Body of pancreas (tissue), 4 donors: Measurements from ENCODE around the gene PIGM. TPM values are rescaled to one million over a fixed set of nuclear protein-coding genes. Genes with fewer than 3 reads are reported as not detected.

Experiments used
- ATAC-seq: fragments of 150-250 bp; one replicate; pipeline ENCODE4 v1.9.1; 2016
- DNase-seq, 4 donors: peaks; one replicate each; pipeline ENCODE4 v3.0.0-alpha.2; 2019
- H3K27ac ChIP-seq, 4 donors: fragments of 200-600 bp; sonication (generic); 1 replicate in 3 of 4; 2 replicates in 1 of 4; pipeline versions ENCODE4 v1.5.1 to v1.6.1; 2016 to 2019; ENCODE audit warnings: mild to moderate bottlenecking in 1 of 4, mixed read lengths in 1 of 4, moderate library complexity in 1 of 4
- H3K27me3 ChIP-seq, 2 donors: fragments of 200-600 bp; sonication (generic); one replicate each; pipeline ENCODE4 v1.6.0; 2016; ENCODE audit warnings: mild to moderate bottlenecking in 1 of 2
- H3K36me3 ChIP-seq, 2 donors: fragments of 200-600 bp; sonication (generic); replicated peaks in 1 of 2; 2 replicates each; pipeline ENCODE4 v1.5.1; 2016; ENCODE audit warnings: low read depth in 2 of 2; ENCODE audit not compliant: insufficient read depth in 1 of 2
- H3K4me1 ChIP-seq: fragments of 200-600 bp; sonication (generic); one replicate; pipeline ENCODE4 v1.6.0; 2016
- H3K4me3 ChIP-seq, 2 donors: fragments of 200-600 bp; sonication (generic); 1 replicate in 1 of 2; 2 replicates in 1 of 2; pipeline ENCODE4 v1.5.1; 2016 to 2019
- H3K9me3 ChIP-seq, 3 donors: fragments of 200-600 bp; sonication (generic); 1 replicate in 2 of 3; 2 replicates in 1 of 3; pipeline ENCODE4 v1.5.1; 2016
- POLR2A ChIP-seq, 3 donors: fragments of 450-650 bp; IDR thresholded peaks; one replicate each; pipeline ENCODE4 v1.6.1; 2016; ENCODE audit warnings: antibody characterized with exemption in 3 of 3, mild to moderate bottlenecking in 2 of 3
- WGBS, 2 donors: methylation state at CpG; one replicate each; pipeline ENCODE4 v1.1.5; 2017; 5-methylcytosine and 5-hydroxymethylcytosine counted together
- intact Hi-C: fragments of 100-400 bp; cut with DNase I; formaldehyde crosslinking; loops from one replicate; pipeline ENCODE4 v1.15.1; 2023
- total RNA-seq, 2 donors: library from RNA; depleted of rRNA; stranded (reverse); fragments of >200 nt; gene quantifications; one replicate each; pipeline ENCODE4 v1.1.0, GENCODE V29; 2016
- TF ChIP-seq, protein P1 (sequence below), 7 experiments: fragments of 450-650 bp in 4 of 7; fragments of 200-600 bp in 3 of 7; sonication (generic) in 3 of 7; IDR thresholded peaks; one replicate each; pipeline ENCODE4 v1.5.1; 2016 to 2019; ENCODE audit warnings: antibody characterized with exemption in 7 of 7

The PIGM gene
- total RNA-seq, 2 donors from 2014 or later = 4.9 to 7.8 TPM

DNA sequence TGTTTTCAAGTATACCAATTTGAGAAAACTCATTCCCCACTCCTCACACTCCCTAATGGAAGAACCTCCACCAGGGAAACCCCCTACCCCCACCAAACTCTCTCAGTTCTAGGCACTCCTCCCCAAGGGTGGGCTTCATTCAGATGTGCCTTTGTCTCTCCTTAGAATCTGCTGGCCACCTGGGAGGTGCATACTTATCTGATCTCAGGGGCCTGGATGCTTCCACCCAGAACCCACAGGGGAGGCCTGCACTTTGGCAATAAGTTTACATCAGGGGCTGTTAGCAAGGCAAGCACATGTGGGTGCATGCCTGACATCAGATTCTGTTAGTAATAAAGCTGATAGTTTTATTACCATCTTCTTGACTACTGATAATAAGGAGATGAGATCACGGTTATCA is 45.3 kb downstream of the PIGM start:
- no peaks in the 10 kb centered on the region for H3K4me1 ChIP-seq
- no peaks in the 10 kb centered on the region for H3K9me3 ChIP-seq
- no peak overlapping the region for H3K27ac ChIP-seq
- WGBS, 2 donors = 86 to 94% methylated on average over 1 of the region's 1 CpG
- H3K27me3 ChIP-seq = no peaks in the 10 kb centered on the region
- H3K4me3 ChIP-seq = no peak overlapping the region
- intact Hi-C loops = no loop called here
- TF ChIP-seq, protein P1, sequence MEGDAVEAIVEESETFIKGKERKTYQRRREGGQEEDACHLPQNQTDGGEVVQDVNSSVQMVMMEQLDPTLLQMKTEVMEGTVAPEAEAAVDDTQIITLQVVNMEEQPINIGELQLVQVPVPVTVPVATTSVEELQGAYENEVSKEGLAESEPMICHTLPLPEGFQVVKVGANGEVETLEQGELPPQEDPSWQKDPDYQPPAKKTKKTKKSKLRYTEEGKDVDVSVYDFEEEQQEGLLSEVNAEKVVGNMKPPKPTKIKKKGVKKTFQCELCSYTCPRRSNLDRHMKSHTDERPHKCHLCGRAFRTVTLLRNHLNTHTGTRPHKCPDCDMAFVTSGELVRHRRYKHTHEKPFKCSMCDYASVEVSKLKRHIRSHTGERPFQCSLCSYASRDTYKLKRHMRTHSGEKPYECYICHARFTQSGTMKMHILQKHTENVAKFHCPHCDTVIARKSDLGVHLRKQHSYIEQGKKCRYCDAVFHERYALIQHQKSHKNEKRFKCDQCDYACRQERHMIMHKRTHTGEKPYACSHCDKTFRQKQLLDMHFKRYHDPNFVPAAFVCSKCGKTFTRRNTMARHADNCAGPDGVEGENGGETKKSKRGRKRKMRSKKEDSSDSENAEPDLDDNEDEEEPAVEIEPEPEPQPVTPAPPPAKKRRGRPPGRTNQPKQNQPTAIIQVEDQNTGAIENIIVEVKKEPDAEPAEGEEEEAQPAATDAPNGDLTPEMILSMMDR (IDR thresholded peaks at IDR 0.05) = no peak
- TF ChIP-seq POLR2A (IDR thresholded peaks at IDR 0.05) = no peak
- no peak for ATAC-seq
- H3K36me3 ChIP-seq = no peaks in the 10 kb centered on the region
- DNase-seq = no peak

DNA sequence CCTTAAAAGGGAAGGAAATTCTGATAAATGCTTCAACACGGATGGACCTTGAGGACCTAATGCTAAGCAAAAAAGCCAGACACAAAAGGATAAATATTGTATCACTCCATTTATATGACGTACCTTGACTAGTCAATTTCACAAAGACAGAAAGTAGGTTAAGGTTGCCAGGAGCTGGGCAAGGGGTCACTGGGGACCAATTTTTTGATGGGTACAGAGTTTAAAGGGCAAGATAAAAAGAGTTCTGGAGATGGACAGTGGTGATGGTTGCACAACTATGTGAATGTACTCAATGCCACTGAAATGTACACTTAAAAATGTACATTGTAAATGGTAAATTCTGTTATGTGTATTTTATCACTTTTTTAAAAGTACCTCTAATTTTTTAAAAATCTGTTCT is 45.7 kb downstream of the PIGM start:
- Histone ChIP-seq H3K9me3 (no peaks in the 10 kb centered on the region), H3K27ac (no peak overlapping the region), H3K27me3 (no peaks in the 10 kb centered on the region), H3K36me3 (no peaks in the 10 kb centered on the region), H3K4me3 (no peak overlapping the region), H3K4me1 (no peaks in the 10 kb centered on the region)
- 73 to 85% methylated on average over 2 of the region's 2 CpGs for WGBS, 2 donors
- ATAC-seq (no peak), DNase-seq (no peak)
- TF ChIP-seq, protein P1 (IDR thresholded peaks at IDR 0.05) = no peak
- TF ChIP-seq POLR2A (IDR thresholded peaks at IDR 0.05) = no peak
- intact Hi-C loops = no loop called here

DNA sequence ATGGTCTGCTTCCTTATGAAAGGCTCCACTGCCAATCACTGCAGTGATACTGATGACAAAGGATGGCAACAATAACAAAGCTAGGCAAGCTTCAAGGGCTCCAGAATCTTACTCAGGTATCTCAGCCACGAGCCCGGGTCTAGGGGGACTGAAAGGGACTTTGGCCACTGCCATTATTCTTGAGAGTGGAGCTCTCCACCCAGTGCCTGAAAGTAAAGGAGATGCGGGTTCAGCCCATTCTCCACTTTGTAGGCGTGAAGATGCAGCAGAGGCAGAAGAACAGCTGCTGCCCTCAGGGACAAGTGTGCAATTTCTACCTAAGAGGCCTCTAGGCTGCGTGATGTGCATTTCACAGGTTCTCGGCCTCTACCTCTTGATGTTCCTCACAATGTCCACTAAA is 46.3 kb downstream of the PIGM start:
- TF ChIP-seq, protein P1 (IDR thresholded peaks at IDR 0.05) = no peak
- TF ChIP-seq POLR2A (IDR thresholded peaks at IDR 0.05) = no peak
- no peak overlapping the region for H3K4me3 ChIP-seq
- 77 to 90% methylated on average over 4 to 6 of the region's 6 CpGs for WGBS, 2 donors
- DNase-seq (no peak), ATAC-seq (no peak)
- no peaks in the 10 kb centered on the region for H3K9me3 ChIP-seq
- H3K4me1 ChIP-seq = no peaks in the 10 kb centered on the region
- H3K36me3 ChIP-seq = no peaks in the 10 kb centered on the region
- intact Hi-C loops = no loop called here
- H3K27ac ChIP-seq = no peak overlapping the region
- H3K27me3 ChIP-seq = no peaks in the 10 kb centered on the region

DNA sequence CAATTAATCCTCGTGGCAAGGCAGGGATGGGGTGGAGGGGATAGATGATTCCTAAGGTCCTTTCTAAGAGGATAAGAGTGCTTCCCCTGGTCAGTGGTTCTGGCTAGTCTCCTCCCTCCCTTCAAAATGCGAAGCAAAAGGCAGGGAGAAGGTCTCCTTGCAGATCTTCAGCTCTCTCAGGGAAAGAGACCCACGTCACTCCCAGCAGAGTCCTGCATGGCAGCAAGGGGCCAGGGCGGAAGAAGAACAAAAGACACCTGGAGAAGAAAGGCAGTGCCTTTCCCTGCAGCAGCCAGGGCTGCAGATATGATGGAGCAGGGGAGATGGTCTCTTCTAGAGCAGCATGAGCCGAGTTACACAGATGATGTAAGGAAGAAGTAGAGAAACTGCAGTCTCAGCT is 48.1 kb downstream of the PIGM start:
- Histone ChIP-seq H3K9me3 (no peaks in the 10 kb centered on the region), H3K27me3 (no peaks in the 10 kb centered on the region), H3K4me3 (no peak overlapping the region), H3K4me1 (no peaks in the 10 kb centered on the region), H3K36me3 (no peaks in the 10 kb centered on the region), H3K27ac (no peak overlapping the region)
- no peak for DNase-seq
- intact Hi-C loops = no loop called here
- no peak for TF ChIP-seq POLR2A (IDR thresholded peaks at IDR 0.05)
- TF ChIP-seq, protein P1 (IDR thresholded peaks at IDR 0.05) = no peak
- WGBS, 2 donors = 65 to 68% methylated on average over 5 of the region's 5 CpGs
- no peak for ATAC-seq

DNA sequence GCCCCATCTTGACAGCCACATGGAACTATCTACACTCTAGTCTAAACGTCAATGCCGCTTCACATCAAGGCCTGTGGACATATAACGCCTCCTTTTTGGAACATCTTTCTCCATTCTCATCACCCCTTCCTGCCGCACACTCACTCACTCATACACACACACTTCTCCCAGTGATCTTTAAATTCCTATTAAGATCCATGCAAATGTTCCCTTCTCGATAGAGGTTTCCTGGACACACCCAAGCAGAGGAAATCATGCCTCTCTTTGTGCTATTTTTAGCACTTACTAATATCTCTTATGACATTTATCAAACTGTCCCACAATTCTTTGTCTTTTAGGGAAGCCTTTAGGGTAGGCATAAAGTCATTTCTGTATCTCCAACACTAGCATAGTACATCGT is 49.5 kb downstream of the PIGM start:
- no peak for DNase-seq
- intact Hi-C loops = no loop called here
- ATAC-seq = no peak
- 72 to 89% methylated on average over 5 to 6 of the region's 6 CpGs for WGBS, 2 donors
- no peaks in the 10 kb centered on the region for H3K4me1 ChIP-seq
- no peaks in the 10 kb centered on the region for H3K36me3 ChIP-seq
- no peak for TF ChIP-seq POLR2A (IDR thresholded peaks at IDR 0.05)
- TF ChIP-seq, protein P1 (IDR thresholded peaks at IDR 0.05) = no peak
- no peak overlapping the region for H3K4me3 ChIP-seq
- H3K9me3 ChIP-seq = no peaks in the 10 kb centered on the region
- no peak overlapping the region for H3K27ac ChIP-seq
- no peaks in the 10 kb centered on the region for H3K27me3 ChIP-seq
